Neuronal stem cell (in vitro differentiated cells): ENCODE data around the gene C1orf74.

Source experiments
- DNase-seq: peaks from one replicate; pipeline ENCODE4 v3.0.0-alpha.2; 2013; ENCODE audit warnings: low spot score
- H2AFZ ChIP-seq: one replicate; pipeline ENCODE4 v1.6.1; 2013; ENCODE audit warnings: mild to moderate bottlenecking, low read length, inconsistent platforms
- H2AK5ac ChIP-seq: 2 replicates; pipeline ENCODE4 v1.6.1; 2013; ENCODE audit warnings: low read depth, mild to moderate bottlenecking, inconsistent platforms, low read length, moderate library complexity, mixed read lengths
- H2BK120ac ChIP-seq: 2 replicates; pipeline ENCODE4 v1.6.1; 2013; ENCODE audit warnings: low read depth, mild to moderate bottlenecking, inconsistent platforms, low read length, moderate library complexity, mixed read lengths
- H2BK12ac ChIP-seq: one replicate; pipeline ENCODE4 v1.6.1; 2013; ENCODE audit warnings: low read length, inconsistent platforms
- H2BK15ac ChIP-seq: 2 replicates; pipeline ENCODE4 v1.6.1; 2013; ENCODE audit warnings: mild to moderate bottlenecking, low read length, inconsistent platforms, mixed read lengths
- H2BK5ac ChIP-seq: one replicate; pipeline ENCODE4 v1.6.1; 2013; ENCODE audit warnings: inconsistent platforms, mild to moderate bottlenecking, low read length, moderate library complexity
- H3K14ac ChIP-seq: one replicate; pipeline ENCODE4 v1.6.1; 2013; ENCODE audit warnings: low read length, inconsistent platforms
- H3K18ac ChIP-seq: 2 replicates; pipeline ENCODE4 v1.6.1; 2013; ENCODE audit warnings: low read length, inconsistent platforms
- H3K23ac ChIP-seq: 2 replicates; pipeline ENCODE4 v1.6.1; 2013; ENCODE audit warnings: low read depth, mild to moderate bottlenecking, mixed read lengths, low read length, inconsistent platforms; ENCODE audit not compliant: poor library complexity
- H3K27ac ChIP-seq: replicated peaks from 3 replicates; pipeline ENCODE4 v1.5.1; 2013; ENCODE audit warnings: low read length, inconsistent platforms
- H3K27me3 ChIP-seq, 3 experiments: 2 replicates each; pipeline ENCODE4 v1.6.1; 2013; ENCODE audit warnings: low read length in 3 of 3, mild to moderate bottlenecking in 2 of 3, inconsistent platforms in 1 of 3, low read depth in 1 of 3, mixed read lengths in 1 of 3, moderate library complexity in 1 of 3; ENCODE audit not compliant: control insufficient read depth in 3 of 3, insufficient read depth in 3 of 3
- H3K36me3 ChIP-seq, 2 donors: replicated peaks in 1 of 2; 2 replicates each; pipeline ENCODE4 v1.6.1; 2013; ENCODE audit warnings: low read length in 2 of 2; ENCODE audit not compliant: control insufficient read depth in 2 of 2, insufficient read depth in 2 of 2
- H3K4ac ChIP-seq: 2 replicates; pipeline ENCODE4 v1.6.1; 2013; ENCODE audit warnings: inconsistent platforms, mild to moderate bottlenecking, low read length, moderate library complexity
- H3K4me1 ChIP-seq, 2 donors: 1 replicate in 1 of 2; 2 replicates in 1 of 2; pipeline ENCODE4 v1.6.1; 2013; ENCODE audit warnings: low read length in 2 of 2, low read depth in 1 of 2; ENCODE audit not compliant: control insufficient read depth in 2 of 2, insufficient read depth in 1 of 2
- H3K4me2 ChIP-seq: one replicate; pipeline ENCODE4 v1.6.1; 2013; ENCODE audit warnings: mild to moderate bottlenecking, low read length, inconsistent platforms; ENCODE audit not compliant: insufficient read depth, poor library complexity, severe bottlenecking
- H3K4me3 ChIP-seq, 2 donors: 2 replicates each; pipeline ENCODE4 v1.5.1; 2013; ENCODE audit warnings: low read length in 2 of 2, mild to moderate bottlenecking in 2 of 2, inconsistent platforms in 1 of 2, moderate library complexity in 1 of 2
- H3K79me1 ChIP-seq: one replicate; pipeline ENCODE4 v1.6.1; 2013; ENCODE audit warnings: low read depth, mild to moderate bottlenecking, inconsistent platforms, low read length, moderate library complexity
- H3K9ac ChIP-seq: one replicate; pipeline ENCODE4 v1.6.1; 2013; ENCODE audit warnings: mild to moderate bottlenecking, low read depth, low read length, inconsistent platforms; ENCODE audit not compliant: poor library complexity
- H3K9me3 ChIP-seq, 2 donors: replicated peaks in 1 of 2; 2 replicates each; pipeline versions ENCODE3 to v1.6.1; 2013; ENCODE audit warnings: low read length in 2 of 2, mild to moderate bottlenecking in 2 of 2, inconsistent platforms in 1 of 2, low read depth in 1 of 2, mixed read lengths in 1 of 2, moderate library complexity in 1 of 2; ENCODE audit not compliant: control insufficient read depth in 2 of 2, insufficient read depth in 1 of 2
- H4K8ac ChIP-seq: one replicate; pipeline ENCODE4 v1.6.1; 2013; ENCODE audit warnings: low read depth, mild to moderate bottlenecking, inconsistent platforms, low read length, moderate library complexity
- H4K91ac ChIP-seq: one replicate; pipeline ENCODE4 v1.6.1; 2013; ENCODE audit warnings: low read length, low read depth, mild to moderate bottlenecking, inconsistent platforms; ENCODE audit not compliant: poor library complexity
- whole genome bisulfite sequencing, 2 donors: extraction: QIAGEN DNeasy Blood & Tissue Kit; methylation state at CpG; one replicate each; pipeline ENCODE4 v1.1.7; 2013; ENCODE audit warnings: missing lambda C conversion rate in 2 of 2, mixed read lengths in 1 of 2; ENCODE audit not compliant: insufficient read length in 2 of 2, insufficient replicate concordance in 1 of 2; ENCODE audit errors: extremely low coverage in 2 of 2; 5-methylcytosine and 5-hydroxymethylcytosine counted together

The C1orf74 gene

DNA sequence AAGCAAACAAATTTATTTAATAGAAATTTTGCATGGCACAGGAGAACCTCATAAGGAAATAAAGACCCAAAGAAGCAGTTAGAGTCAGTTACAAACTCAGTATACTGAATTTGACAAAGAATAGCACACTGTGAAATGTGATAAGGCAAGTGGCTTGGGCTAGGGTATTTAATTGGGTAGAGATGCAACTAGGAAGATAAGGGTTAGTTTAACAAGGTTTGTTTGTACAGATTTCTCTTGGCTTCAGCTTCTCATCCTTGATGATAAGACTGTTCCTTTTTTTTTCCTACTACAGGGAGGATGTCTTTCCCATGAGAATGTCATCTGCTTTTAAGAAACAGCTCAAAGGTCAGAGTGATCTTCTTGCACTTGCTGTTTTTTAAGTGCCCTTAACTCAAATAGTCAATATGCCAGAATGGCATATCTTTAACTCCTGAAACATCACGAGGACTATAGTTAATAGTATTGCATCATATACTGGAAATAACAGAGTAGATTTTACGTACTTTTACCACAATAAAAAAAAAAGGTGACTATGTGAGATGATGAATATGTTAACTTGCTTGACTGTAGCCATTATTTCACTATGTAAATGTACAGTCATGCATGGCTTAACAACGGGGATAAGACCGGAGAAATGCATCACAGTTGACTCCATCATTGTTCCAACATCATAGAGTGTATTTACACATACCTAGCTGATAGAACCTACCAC lies 37.8 kb downstream of the C1orf74 start:
- no CpG with 5 or more reads among the region's 4 CpGs for WGBS, 2 donors
- Histone ChIP-seq H2BK120ac (no peak overlapping the region), H2BK15ac (no peak overlapping the region), H3K4ac (no peak overlapping the region), H2AFZ (no peak overlapping the region), H3K4me2 (no peak overlapping the region), H3K36me3 (no peaks in the 10 kb centered on the region), H3K4me3 (no peak overlapping the region), H3K27me3 (peaks cover 0 to 22% (median 0%) of the 10 kb centered on the region in 3 experiments), H3K23ac (no peak overlapping the region), H3K14ac (no peak overlapping the region), H2BK12ac (no peak overlapping the region), H3K9me3 (no peaks in the 10 kb centered on the region), H3K27ac (no peak overlapping the region), H3K4me1 (peaks cover 2 to 6% of the 10 kb centered on the region in 2 donors), H3K79me1 (no peaks in the 10 kb centered on the region), H4K91ac (no peak overlapping the region), H2AK5ac (no peak overlapping the region), H3K9ac (no peak overlapping the region), H3K18ac (no peak overlapping the region), H4K8ac (no peak overlapping the region), H2BK5ac (no peak overlapping the region)
- no peak for DNase-seq

DNA sequence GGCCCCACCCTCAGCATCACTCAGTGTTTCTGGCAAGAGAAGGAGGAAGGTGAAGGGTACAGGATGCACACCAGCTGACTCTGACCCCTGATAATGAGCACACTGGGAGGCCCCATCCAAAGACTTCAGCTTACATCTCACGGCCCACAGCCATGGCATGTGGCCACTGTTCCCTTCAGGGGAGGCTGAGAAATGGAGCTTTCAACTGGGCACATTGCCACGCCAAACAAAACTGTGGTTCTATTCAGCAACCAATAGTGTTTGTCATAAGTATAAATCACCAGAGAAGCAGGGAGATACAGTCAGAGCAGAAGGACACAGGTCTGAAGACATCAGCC lies 41.2 kb downstream of the C1orf74 start:
- no peak overlapping the region for H3K4me2 ChIP-seq
- no peak overlapping the region for H3K14ac ChIP-seq
- no peak overlapping the region for H2BK5ac ChIP-seq
- H3K27me3 ChIP-seq: peaks cover 0 to 21% (median 0%) of the 10 kb centered on the region in 3 experiments
- H4K8ac ChIP-seq: no peak overlapping the region
- H3K18ac ChIP-seq: no peak overlapping the region
- no peak overlapping the region for H3K4me3 ChIP-seq
- no peaks in the 10 kb centered on the region for H3K9me3 ChIP-seq
- H3K79me1 ChIP-seq: no peaks in the 10 kb centered on the region
- H3K4ac ChIP-seq: no peak overlapping the region
- H2AK5ac ChIP-seq: no peak overlapping the region
- H3K9ac ChIP-seq: no peak overlapping the region
- no peak overlapping the region for H4K91ac ChIP-seq
- H3K4me1 ChIP-seq: peaks cover 2 to 5% of the 10 kb centered on the region in 2 donors
- no peak overlapping the region for H2BK12ac ChIP-seq
- no peak overlapping the region for H3K27ac ChIP-seq
- no peak overlapping the region for H2BK15ac ChIP-seq
- no peak overlapping the region for H3K23ac ChIP-seq
- WGBS, 2 donors: no CpG with 5 or more reads among the region's 2 CpGs
- no peaks in the 10 kb centered on the region for H3K36me3 ChIP-seq
- DNase-seq: no peak
- H2AFZ ChIP-seq: no peak overlapping the region
- no peak overlapping the region for H2BK120ac ChIP-seq

DNA sequence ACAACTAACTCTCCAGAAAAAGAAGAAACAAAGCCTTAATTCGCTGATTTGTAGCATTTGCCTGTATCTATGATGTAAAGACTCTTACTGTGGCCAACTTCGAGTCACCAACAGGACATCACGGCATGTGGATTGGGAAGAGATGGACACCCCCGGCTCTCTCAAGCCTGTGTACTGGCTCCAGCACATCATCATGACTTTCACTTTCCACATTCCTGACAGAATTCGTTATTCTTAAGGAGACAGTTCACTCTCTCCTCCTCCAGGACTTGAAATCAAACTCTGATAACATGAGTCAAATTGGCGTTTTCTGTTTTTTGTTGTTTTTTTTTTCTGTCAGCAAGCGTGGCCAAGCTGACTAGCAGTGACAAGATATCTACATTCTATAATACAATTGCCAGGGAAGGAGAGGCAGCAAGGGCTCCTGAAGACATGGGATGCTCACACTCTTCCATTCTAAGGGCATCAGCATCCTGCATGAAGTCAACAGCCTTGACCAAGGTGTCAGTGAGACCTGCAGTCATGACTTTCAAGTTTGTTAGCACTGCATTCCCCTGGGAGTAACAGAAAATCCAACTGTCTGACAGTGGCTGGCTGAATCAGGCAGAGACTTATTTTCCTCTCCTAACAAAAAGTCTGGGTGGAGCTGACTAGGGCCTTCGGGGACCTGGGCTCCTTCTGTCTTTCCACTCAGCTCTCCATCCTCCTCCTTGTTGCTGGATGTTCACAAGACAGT lies 41.8 kb downstream of the C1orf74 start:
- H4K8ac ChIP-seq: no peak overlapping the region
- no peak for DNase-seq
- H3K9me3 ChIP-seq: no peaks in the 10 kb centered on the region
- H2AFZ ChIP-seq: no peak overlapping the region
- H3K79me1 ChIP-seq: no peaks in the 10 kb centered on the region
- no peak overlapping the region for H2BK120ac ChIP-seq
- no CpG with 5 or more reads among the region's 8 CpGs for WGBS, 2 donors
- no peak overlapping the region for H4K91ac ChIP-seq
- H3K18ac ChIP-seq: no peak overlapping the region
- no peak overlapping the region for H3K27ac ChIP-seq
- no peak overlapping the region for H3K4me2 ChIP-seq
- no peak overlapping the region for H3K9ac ChIP-seq
- H2BK12ac ChIP-seq: no peak overlapping the region
- no peak overlapping the region for H3K4ac ChIP-seq
- peaks cover 0 to 21% (median 0%) of the 10 kb centered on the region in 3 experiments for H3K27me3 ChIP-seq
- H2BK15ac ChIP-seq: no peak overlapping the region
- no peaks in the 10 kb centered on the region for H3K36me3 ChIP-seq
- peaks cover under 1 to 3% of the 10 kb centered on the region in 2 donors for H3K4me1 ChIP-seq
- no peak overlapping the region for H2BK5ac ChIP-seq
- no peak overlapping the region for H2AK5ac ChIP-seq
- no peak overlapping the region for H3K14ac ChIP-seq
- no peak overlapping the region for H3K23ac ChIP-seq
- no peak overlapping the region for H3K4me3 ChIP-seq

DNA sequence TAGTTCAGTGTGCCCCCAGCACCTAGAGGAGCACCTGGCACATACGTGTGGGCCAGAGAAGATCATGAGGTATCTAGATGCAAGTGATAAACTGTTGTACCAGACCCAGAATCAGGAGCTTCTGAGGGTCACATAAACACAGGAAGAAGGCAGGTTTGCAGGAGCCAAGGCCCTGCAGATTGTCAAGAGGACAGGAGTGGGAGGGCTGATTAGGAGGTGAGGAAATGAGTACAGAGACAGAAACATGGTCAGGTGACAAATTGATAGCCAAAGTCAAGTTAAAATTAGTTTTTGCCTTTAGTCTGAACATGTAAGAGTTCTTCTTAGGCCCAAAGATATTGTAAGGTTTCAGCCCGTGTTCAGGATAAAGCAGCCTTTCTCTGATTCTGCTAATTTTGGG lies 42.5 kb downstream of the C1orf74 start:
- H2BK5ac ChIP-seq: no peak overlapping the region
- no peaks in the 10 kb centered on the region for H3K79me1 ChIP-seq
- H3K4me1 ChIP-seq: no peaks in the 10 kb centered on the region
- H3K27me3 ChIP-seq: peaks cover 0 to 19% (median 0%) of the 10 kb centered on the region in 3 experiments
- H4K8ac ChIP-seq: no peak overlapping the region
- H3K36me3 ChIP-seq: no peaks in the 10 kb centered on the region
- H3K18ac ChIP-seq: no peak overlapping the region
- no peak overlapping the region for H3K9ac ChIP-seq
- no peak overlapping the region for H3K4me2 ChIP-seq
- H2BK120ac ChIP-seq: no peak overlapping the region
- no peaks in the 10 kb centered on the region for H3K9me3 ChIP-seq
- no peak overlapping the region for H4K91ac ChIP-seq
- no peak overlapping the region for H3K27ac ChIP-seq
- no peak overlapping the region for H3K23ac ChIP-seq
- no peak overlapping the region for H2BK15ac ChIP-seq
- no peak overlapping the region for H2AK5ac ChIP-seq
- no CpG with 5 or more reads among the region's 2 CpGs for WGBS, 2 donors
- no peak for DNase-seq
- H3K4me3 ChIP-seq: no peak overlapping the region
- no peak overlapping the region for H2BK12ac ChIP-seq
- H3K4ac ChIP-seq: no peak overlapping the region
- H2AFZ ChIP-seq: no peak overlapping the region
- no peak overlapping the region for H3K14ac ChIP-seq
